ENCODE results near the gene TGFBR2.

TGFBR2 gene

GRCh38 chr3:30610702-30611368, 4.4 kb downstream of the TGFBR2 start:
- Histone ChIP-seq H3K4me1 (ENCODE audit: low read depth, poor library complexity, severe bottlenecking) (no peaks in the 10 kb centered on the region), H3K4me3 (IDR thresholded peaks at IDR 0.05; ENCODE audit: insufficient read depth, low read depth, low read length) (no peak overlapping the region), H3K4me2 (no peak overlapping the region)

DNA sequence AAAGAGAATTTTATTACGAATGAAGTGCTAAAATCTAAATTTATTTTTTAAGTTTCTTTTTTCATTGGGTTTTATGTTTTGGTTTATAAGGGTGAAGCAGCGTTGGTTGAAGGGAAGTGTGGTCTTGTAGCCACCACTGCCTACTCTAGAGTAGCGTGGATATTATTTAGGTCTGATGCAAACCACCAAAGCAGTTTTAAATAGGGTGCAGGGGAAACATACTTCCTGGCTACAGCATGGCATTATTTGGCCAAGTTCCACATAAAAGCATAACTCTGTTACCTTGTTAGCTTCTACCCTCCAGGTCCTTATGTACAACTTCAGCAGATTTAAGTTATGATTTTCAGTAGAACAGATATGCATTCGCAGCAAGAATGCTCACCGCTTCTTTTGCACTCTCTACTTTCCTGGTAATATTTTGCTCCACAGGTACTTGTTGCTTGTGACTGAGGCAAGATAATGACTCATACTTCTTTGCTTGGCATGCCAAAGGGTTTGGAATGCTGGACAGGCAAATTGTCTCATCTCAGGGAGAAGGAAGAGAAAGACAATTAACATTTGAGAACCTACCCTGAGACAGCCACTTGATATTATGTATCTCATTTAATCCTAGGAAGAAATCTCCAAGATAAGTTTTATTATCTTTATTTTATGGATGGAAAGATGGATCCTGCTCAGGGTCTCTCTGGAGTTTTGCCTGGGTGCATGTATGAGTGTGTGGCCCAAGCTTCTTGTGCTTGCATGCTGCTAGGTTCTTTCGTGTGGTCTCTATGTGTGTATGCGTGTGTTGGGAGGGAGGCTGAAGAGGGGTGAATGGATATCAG, 5.4 kb downstream of the TGFBR2 start:
- no peaks in the 10 kb centered on the region for H3K27me3 ChIP-seq (ENCODE audit: insufficient read depth, low read depth)
- H3K9ac ChIP-seq = no peak overlapping the region
- H3K36me3 ChIP-seq (ENCODE audit: insufficient read depth) = no peaks in the 10 kb centered on the region
- no peaks in the 10 kb centered on the region for H3K4me1 ChIP-seq (ENCODE audit: low read depth, poor library complexity, severe bottlenecking)
- no peak overlapping the region for H3K4me3 ChIP-seq (IDR thresholded peaks at IDR 0.05; ENCODE audit: insufficient read depth, low read depth, low read length)
- no peak overlapping the region for H2AFZ ChIP-seq (ENCODE audit: low read depth)
- no peak overlapping the region for H3K4me2 ChIP-seq
- no peak for TF ChIP-seq CTCF (conservative IDR thresholded peaks at IDR 0.05; ENCODE audit: low read depth, low read length)
- no peaks in the 10 kb centered on the region for H4K20me1 ChIP-seq (ENCODE audit: insufficient read depth)
- no peaks in the 10 kb centered on the region for H3K79me2 ChIP-seq (ENCODE audit: insufficient read depth, low read depth)
- no peak overlapping the region for H3K27ac ChIP-seq

More at GRCh38 chr3:30610702-30611368, 4.4 kb downstream of the TGFBR2 start:
- Histone ChIP-seq H3K36me3 (ENCODE audit: insufficient read depth) (no peaks in the 10 kb centered on the region), H3K27me3 (ENCODE audit: insufficient read depth, low read depth) (no peaks in the 10 kb centered on the region), H3K27ac (no peak overlapping the region), H2AFZ (ENCODE audit: low read depth) (no peak overlapping the region), H3K9ac (no peak overlapping the region), H3K79me2 (ENCODE audit: insufficient read depth, low read depth) (no peaks in the 10 kb centered on the region), H4K20me1 (ENCODE audit: insufficient read depth) (no peaks in the 10 kb centered on the region)
- TF ChIP-seq CTCF (conservative IDR thresholded peaks at IDR 0.05; ENCODE audit: low read depth, low read length) = no peak

GRCh38 chr3:30612437-30613132, 6.2 kb downstream of the TGFBR2 start:
- Histone ChIP-seq H3K27me3 (ENCODE audit: insufficient read depth, low read depth) (no peaks in the 10 kb centered on the region), H3K27ac (no peak overlapping the region), H3K79me2 (ENCODE audit: insufficient read depth, low read depth) (no peaks in the 10 kb centered on the region), H3K4me2 (no peak overlapping the region), H3K4me1 (ENCODE audit: low read depth, poor library complexity, severe bottlenecking) (no peaks in the 10 kb centered on the region), H3K4me3 (IDR thresholded peaks at IDR 0.05; ENCODE audit: insufficient read depth, low read depth, low read length) (no peak overlapping the region), H4K20me1 (ENCODE audit: insufficient read depth) (no peaks in the 10 kb centered on the region), H3K36me3 (ENCODE audit: insufficient read depth) (no peaks in the 10 kb centered on the region), H3K9ac (no peak overlapping the region), H2AFZ (ENCODE audit: low read depth) (no peak overlapping the region)
- TF ChIP-seq CTCF (conservative IDR thresholded peaks at IDR 0.05; ENCODE audit: low read depth, low read length) = no peak

DNA sequence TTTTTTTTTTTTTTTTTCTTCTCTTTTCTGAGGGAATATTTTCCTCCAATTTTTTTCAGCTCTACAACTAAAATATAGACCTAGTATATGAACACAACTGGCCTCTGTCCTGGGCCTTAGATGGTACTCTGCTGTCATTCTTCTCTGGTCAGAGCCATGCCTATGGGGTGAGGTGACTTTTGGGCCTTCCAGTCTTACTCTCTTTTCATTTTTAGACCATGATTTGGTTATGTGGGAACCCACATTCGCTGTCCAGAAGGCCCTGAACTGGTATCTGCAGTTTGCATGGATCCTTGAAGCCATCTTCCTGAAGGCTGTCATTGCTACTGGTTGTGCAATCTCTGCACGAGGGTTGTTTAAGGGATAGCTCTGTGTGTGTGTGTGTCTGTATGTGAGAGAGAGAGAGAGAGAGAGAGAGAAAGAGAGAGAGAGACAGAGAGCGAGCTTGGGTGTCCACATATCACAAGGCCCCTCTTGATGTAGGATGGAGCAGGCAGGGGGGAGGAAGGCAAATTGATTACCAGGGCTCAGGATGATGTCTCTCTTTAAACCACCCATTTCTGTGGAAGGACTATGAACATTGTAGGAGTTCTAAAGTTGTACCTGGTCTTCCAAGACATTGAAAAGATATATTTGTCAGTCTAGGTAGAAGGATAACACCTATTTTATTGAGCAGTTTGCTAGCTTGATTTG, 6.9 kb downstream of the TGFBR2 start:
- Histone ChIP-seq H4K20me1 (ENCODE audit: insufficient read depth) (no peaks in the 10 kb centered on the region), H3K9ac (no peak overlapping the region), H3K4me3 (IDR thresholded peaks at IDR 0.05; ENCODE audit: insufficient read depth, low read depth, low read length) (no peak overlapping the region), H3K4me2 (no peak overlapping the region), H3K36me3 (ENCODE audit: insufficient read depth) (no peaks in the 10 kb centered on the region), H3K79me2 (ENCODE audit: insufficient read depth, low read depth) (no peaks in the 10 kb centered on the region), H3K27ac (no peak overlapping the region), H3K27me3 (ENCODE audit: insufficient read depth, low read depth) (no peaks in the 10 kb centered on the region), H2AFZ (ENCODE audit: low read depth) (no peak overlapping the region), H3K4me1 (ENCODE audit: low read depth, poor library complexity, severe bottlenecking) (no peaks in the 10 kb centered on the region)
- TF ChIP-seq CTCF (conservative IDR thresholded peaks at IDR 0.05; ENCODE audit: low read depth, low read length) = no peak
